GM23338 (cell line): ENCODE data around the gene SPCS2. TPM values are rescaled to one million over a fixed set of nuclear protein-coding genes. Genes with fewer than 3 reads are reported as not detected.

Experiments
- ATAC-seq: fragments of 200-7000 bp; cut with Tn5 transposase; 3 replicates; pipeline ENCODE4 v1.9.1; 2020
- DNase-seq: peaks from one replicate; pipeline ENCODE4 v3.0.0-alpha.2; 2015; ENCODE audit warnings: low spot score
- H2AFZ ChIP-seq: fragments of 200-600 bp; sonication (generic); 2 replicates; pipeline ENCODE4 v1.8.0; 2016; ENCODE audit warnings: antibody characterized with exemption, mild to moderate bottlenecking, moderate library complexity
- H3F3A ChIP-seq: fragments of 200-600 bp; sonication (generic); replicated peaks from 2 replicates; pipeline ENCODE4 v1.8.0; 2017; ENCODE audit warnings: antibody characterized with exemption, mixed run types, low read depth
- H3K27ac ChIP-seq: fragments of 200-600 bp; sonication (generic); 2 replicates; pipeline ENCODE4 v1.6.1; 2016; ENCODE audit warnings: low read depth
- H3K27me3 ChIP-seq: fragments of 200-600 bp; sonication (generic); 2 replicates; pipeline ENCODE4 v1.8.0; 2016; ENCODE audit warnings: mild to moderate bottlenecking, mixed run types, moderate library complexity; ENCODE audit not compliant: insufficient read depth
- H3K36me3 ChIP-seq: fragments of 200-600 bp; sonication (generic); 2 replicates; pipeline ENCODE4 v1.8.0; 2016; ENCODE audit warnings: mild to moderate bottlenecking; ENCODE audit not compliant: insufficient read depth
- H3K4me1 ChIP-seq: fragments of 200-600 bp; sonication (generic); 2 replicates; pipeline ENCODE4 v1.8.0; 2016; ENCODE audit warnings: mild to moderate bottlenecking, moderate library complexity; ENCODE audit not compliant: insufficient read depth
- H3K4me2 ChIP-seq: fragments of 200-600 bp; sonication (generic); 2 replicates; pipeline ENCODE4 v1.7.1; 2017; ENCODE audit warnings: mixed run types
- H3K4me3 ChIP-seq: fragments of 200-600 bp; sonication (generic); 2 replicates; pipeline ENCODE4 v1.6.1; 2016; ENCODE audit warnings: mixed run types
- H3K79me2 ChIP-seq: fragments of 200-600 bp; sonication (generic); replicated peaks from 2 replicates; pipeline ENCODE4 v1.8.0; 2017; ENCODE audit warnings: mild to moderate bottlenecking; ENCODE audit not compliant: insufficient read depth
- H3K9me2 ChIP-seq: fragments of 200-600 bp; sonication (generic); 2 replicates; pipeline ENCODE4 v1.8.0; 2017; ENCODE audit not compliant: insufficient read depth
- H4K20me1 ChIP-seq: fragments of 200-600 bp; sonication (generic); replicated peaks from 2 replicates; pipeline ENCODE4 v1.8.0; 2017; ENCODE audit warnings: mild to moderate bottlenecking; ENCODE audit not compliant: insufficient read depth
- H3K27ac Mint-ChIP-seq: 2 replicates; pipeline ENCODE4 v1.8.0; 2020; ENCODE audit warnings: inconsistent platforms, mild to moderate bottlenecking, moderate library complexity, mixed read lengths
- H3K27me3 Mint-ChIP-seq: 3 replicates; pipeline ENCODE4 v1.8.0; 2022; ENCODE audit warnings: low read depth, mild to moderate bottlenecking, moderate library complexity, mixed read lengths, inconsistent platforms; ENCODE audit not compliant: insufficient read depth, poor library complexity
- H3K36me3 Mint-ChIP-seq: 3 replicates; pipeline ENCODE4 v1.8.0; 2021; ENCODE audit warnings: low read depth, mild to moderate bottlenecking, inconsistent platforms, moderate library complexity, mixed read lengths
- H3K4me1 Mint-ChIP-seq: 3 replicates; pipeline ENCODE4 v1.8.0; 2020; ENCODE audit warnings: mild to moderate bottlenecking, inconsistent platforms, mixed read lengths
- H3K4me3 Mint-ChIP-seq: 3 replicates; pipeline ENCODE4 v1.8.0; 2021; ENCODE audit warnings: moderate library complexity, mild to moderate bottlenecking, inconsistent platforms, mixed read lengths
- H3K9me3 Mint-ChIP-seq: 3 replicates; pipeline ENCODE4 v1.8.0; 2020; ENCODE audit warnings: moderate library complexity, mild to moderate bottlenecking, inconsistent platforms, mixed read lengths
- CREB1 ChIP-seq: fragments of 250-450 bp; sonication (Bioruptor Pico); IDR thresholded peaks from 2 replicates; pipeline ENCODE4 v1.5.0; 2020; ENCODE audit warnings: low read depth, mild to moderate bottlenecking, moderate library complexity
- CTCF ChIP-seq, 2 experiments: fragments of 200-600 bp in 1 of 2; sonication (generic) in 1 of 2; conservative IDR thresholded peaks; 2 replicates each; pipeline versions ENCODE4 v1.5.1 to v1.6.1; 2016 to 2017; ENCODE audit warnings: antibody characterized with exemption in 2 of 2, low read depth in 2 of 2, mild to moderate bottlenecking in 2 of 2, moderate library complexity in 1 of 2
- ETS1 ChIP-seq: IDR thresholded peaks from 2 replicates; pipeline ENCODE4 v1.6.1; 2016; ENCODE audit warnings: antibody characterized with exemption
- EZH2 ChIP-seq: fragments of 200-600 bp; sonication (generic); IDR thresholded peaks from one replicate; pipeline ENCODE4 v1.8.0; 2017; ENCODE audit warnings: antibody characterized with exemption, mild to moderate bottlenecking, low read depth; ENCODE audit not compliant: unreplicated experiment
- EZH2phosphoT487 ChIP-seq: fragments of 200-600 bp; sonication (generic); IDR thresholded peaks from one replicate; pipeline ENCODE4 v1.8.1; 2018; ENCODE audit warnings: antibody characterized with exemption; ENCODE audit not compliant: unreplicated experiment
- JUNB ChIP-seq: IDR thresholded peaks from one replicate; pipeline ENCODE4 v1.6.1; 2016; ENCODE audit warnings: antibody characterized with exemption; ENCODE audit not compliant: unreplicated experiment
- NANOG ChIP-seq: IDR thresholded peaks from 2 replicates; pipeline ENCODE4 v1.6.1; 2016; ENCODE audit warnings: antibody characterized with exemption, borderline replicate concordance
- POLR2AphosphoS5 ChIP-seq: IDR thresholded peaks from 2 replicates; pipeline ENCODE4 v1.6.1; 2016; ENCODE audit warnings: antibody characterized with exemption, low read depth
- STAT1 ChIP-seq: IDR thresholded peaks from one replicate; pipeline ENCODE4 v1.6.1; 2016; ENCODE audit warnings: antibody characterized with exemption; ENCODE audit not compliant: unreplicated experiment
- ZNF114 ChIP-seq: fragments of 250-450 bp; sonication (Bioruptor Pico); IDR thresholded peaks from 2 replicates; pipeline ENCODE4 v1.5.0; 2020; ENCODE audit warnings: mild to moderate bottlenecking, moderate library complexity
- ZNF331 ChIP-seq: fragments of 250-450 bp; sonication (Bioruptor Pico); IDR thresholded peaks from 2 replicates; pipeline ENCODE4 v1.5.0; 2020; ENCODE audit warnings: low read depth, mild to moderate bottlenecking, moderate library complexity
- ZNF462 ChIP-seq: fragments of 250-450 bp; sonication (Bioruptor Pico); IDR thresholded peaks from 2 replicates; pipeline ENCODE4 v1.5.0; 2020; ENCODE audit warnings: mild to moderate bottlenecking, moderate library complexity
- polyA plus RNA-seq: library from polyadenylated mRNA; unstranded; fragments of >200 nt; fragmentation: Nextera tagmentation; extraction: Ambion mirVana; gene quantifications from 2 replicates; pipeline ENCODE4 v1.2.1, GENCODE V29; 2016
- total RNA-seq: library from RNA; depleted of rRNA; stranded (reverse); fragments of >200 nt; shearing (Covaris generic); gene quantifications from 2 replicates; pipeline ENCODE4 v1.2.3, GENCODE V29; 2014
- TF ChIP-seq, protein P1 (sequence below): IDR thresholded peaks from one replicate; pipeline ENCODE4 v1.6.1; 2018; ENCODE audit warnings: antibody characterized with exemption; ENCODE audit not compliant: unreplicated experiment

The SPCS2 gene
- total and polyA plus RNA-seq, 2 experiments from 2014 or later = 115 to 334 TPM

DNA sequence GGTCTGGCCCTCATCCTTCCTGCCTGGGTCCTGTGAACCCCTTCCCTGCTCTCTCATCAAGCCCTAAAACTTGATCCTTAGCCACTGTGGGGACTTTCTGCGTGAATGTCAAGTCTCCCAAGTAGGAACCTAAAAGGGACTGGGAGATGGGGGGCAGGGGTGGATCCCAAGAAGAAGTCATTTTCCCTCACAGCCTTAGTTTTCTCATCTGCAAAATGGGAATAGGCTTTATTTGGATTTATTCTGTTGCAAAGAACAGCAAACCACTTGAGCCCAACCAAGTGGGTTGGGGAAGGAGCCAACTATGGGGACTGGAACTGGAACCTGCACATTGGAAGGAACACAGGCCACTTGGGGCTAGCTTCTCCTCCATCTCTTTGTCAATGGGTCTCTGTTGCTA, 76.5 kb downstream of the SPCS2 start:
- Histone ChIP-seq H3K27ac (no peak overlapping the region), H3K4me3 (no peak overlapping the region), H3K4me2 (no peak overlapping the region), H3F3A (no peaks in the 10 kb centered on the region), H4K20me1 (no peaks in the 10 kb centered on the region), H3K9me2 (no peaks in the 10 kb centered on the region), H2AFZ (no peak overlapping the region), H3K36me3 (no peaks in the 10 kb centered on the region), H3K79me2 (no peaks in the 10 kb centered on the region), H3K27me3 (no peaks in the 10 kb centered on the region), H3K4me1 (no peaks in the 10 kb centered on the region)
- DNase-seq (no peak), ATAC-seq (no peak)
- Mint-ChIP-seq H3K4me1 (no peaks in the 10 kb centered on the region), H3K9me3 (peaks cover 6% of the 10 kb centered on the region), H3K36me3 (peaks cover 7% of the 10 kb centered on the region), H3K27ac (no peak overlapping the region), H3K27me3 (peaks cover 3% of the 10 kb centered on the region), H3K4me3 (no peak overlapping the region)
- TF ChIP-seq EZH2 (no peak), STAT1 (no peak), CTCF (conservative IDR thresholded peaks at IDR 0.05; ENCODE audit: low read depth in 2 of 2) (no peak), ZNF462 (no peak), ZNF331 (no peak), JUNB (no peak), NANOG (no peak), EZH2phosphoT487 (no peak), POLR2AphosphoS5 (no peak), CREB1 (no peak), ETS1 (no peak), ZNF114 (CRISPR knock-in tag) (no peak)
- TF ChIP-seq, protein P1, sequence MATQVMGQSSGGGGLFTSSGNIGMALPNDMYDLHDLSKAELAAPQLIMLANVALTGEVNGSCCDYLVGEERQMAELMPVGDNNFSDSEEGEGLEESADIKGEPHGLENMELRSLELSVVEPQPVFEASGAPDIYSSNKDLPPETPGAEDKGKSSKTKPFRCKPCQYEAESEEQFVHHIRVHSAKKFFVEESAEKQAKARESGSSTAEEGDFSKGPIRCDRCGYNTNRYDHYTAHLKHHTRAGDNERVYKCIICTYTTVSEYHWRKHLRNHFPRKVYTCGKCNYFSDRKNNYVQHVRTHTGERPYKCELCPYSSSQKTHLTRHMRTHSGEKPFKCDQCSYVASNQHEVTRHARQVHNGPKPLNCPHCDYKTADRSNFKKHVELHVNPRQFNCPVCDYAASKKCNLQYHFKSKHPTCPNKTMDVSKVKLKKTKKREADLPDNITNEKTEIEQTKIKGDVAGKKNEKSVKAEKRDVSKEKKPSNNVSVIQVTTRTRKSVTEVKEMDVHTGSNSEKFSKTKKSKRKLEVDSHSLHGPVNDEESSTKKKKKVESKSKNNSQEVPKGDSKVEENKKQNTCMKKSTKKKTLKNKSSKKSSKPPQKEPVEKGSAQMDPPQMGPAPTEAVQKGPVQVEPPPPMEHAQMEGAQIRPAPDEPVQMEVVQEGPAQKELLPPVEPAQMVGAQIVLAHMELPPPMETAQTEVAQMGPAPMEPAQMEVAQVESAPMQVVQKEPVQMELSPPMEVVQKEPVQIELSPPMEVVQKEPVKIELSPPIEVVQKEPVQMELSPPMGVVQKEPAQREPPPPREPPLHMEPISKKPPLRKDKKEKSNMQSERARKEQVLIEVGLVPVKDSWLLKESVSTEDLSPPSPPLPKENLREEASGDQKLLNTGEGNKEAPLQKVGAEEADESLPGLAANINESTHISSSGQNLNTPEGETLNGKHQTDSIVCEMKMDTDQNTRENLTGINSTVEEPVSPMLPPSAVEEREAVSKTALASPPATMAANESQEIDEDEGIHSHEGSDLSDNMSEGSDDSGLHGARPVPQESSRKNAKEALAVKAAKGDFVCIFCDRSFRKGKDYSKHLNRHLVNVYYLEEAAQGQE = no peak
